Calu3 (cell line): ENCODE data around the gene ALPP. TPM values are rescaled to one million over a fixed set of nuclear protein-coding genes. Genes with fewer than 3 reads are reported as not detected.

ENCODE experiments used
- BruUV-seq: library from RNA; stranded (reverse); fragments of 400-500 nt; replicated peaks from 2 replicates; lab custom pipeline; 2021; lab: Mats Ljungman, UMichigan
- CTCF ChIA-PET: fragments of 300-600 bp; sonication (Branson Sonifier 250); formaldehyde crosslinking; loops from one replicate; lab custom pipeline; 2022; ENCODE audit warnings: antibody characterized with exemption; lab: Charles Lee
- DNase-seq: peaks from one replicate; pipeline ENCODE4 v3.0.0; 2022
- H3K27ac Mint-ChIP-seq: one replicate; pipeline ENCODE4 v1.8.0; 2022; ENCODE audit warnings: mixed read lengths; ENCODE audit not compliant: unreplicated experiment
- H3K27me3 Mint-ChIP-seq: one replicate; pipeline ENCODE4 v1.8.0; 2022; ENCODE audit warnings: mixed read lengths; ENCODE audit not compliant: unreplicated experiment
- H3K36me3 Mint-ChIP-seq: one replicate; pipeline ENCODE4 v1.8.0; 2022; ENCODE audit warnings: mild to moderate bottlenecking, moderate library complexity, mixed read lengths; ENCODE audit not compliant: insufficient read depth, unreplicated experiment
- H3K4me1 Mint-ChIP-seq: one replicate; pipeline ENCODE4 v1.8.0; 2022; ENCODE audit warnings: mild to moderate bottlenecking, low read depth, mixed read lengths; ENCODE audit not compliant: unreplicated experiment
- H3K4me3 Mint-ChIP-seq: one replicate; pipeline ENCODE4 v1.8.0; 2022; ENCODE audit warnings: mild to moderate bottlenecking, low read depth, moderate library complexity, mixed read lengths; ENCODE audit not compliant: unreplicated experiment
- H3K9me3 Mint-ChIP-seq: one replicate; pipeline ENCODE4 v1.8.0; 2022; ENCODE audit warnings: low read depth, mixed read lengths; ENCODE audit not compliant: unreplicated experiment
- CTCF ChIP-seq: fragments of 200-600 bp; IDR thresholded peaks from one replicate; pipeline ENCODE4 v1.8.0; 2022; ENCODE audit warnings: antibody characterized with exemption; ENCODE audit not compliant: unreplicated experiment
- intact Hi-C: fragments of 100-400 bp; cut with micrococcal nuclease; formaldehyde crosslinking; loops from one replicate; pipeline ENCODE4 v1.10.0; 2022; ENCODE audit not compliant: unreplicated experiment
- total RNA-seq: library from RNA; stranded (reverse); gene quantifications from 2 replicates; pipeline ENCODE4 v1.2.3, GENCODE V29; 2022

ALPP gene
- total RNA-seq, 1 experiment from 2014 or later = not detected

GRCh38 chr2:232418466-232419244 lies 40.1 kb downstream of the ALPP start:
- TF ChIP-seq CTCF = no peak
- peaks cover 7% of the 10 kb centered on the region for H3K9me3 Mint-ChIP-seq
- H3K27me3 Mint-ChIP-seq = peaks cover 41% of the 10 kb centered on the region
- H3K36me3 Mint-ChIP-seq = peaks cover 7% of the 10 kb centered on the region
- peaks cover 32% of the 10 kb centered on the region for H3K4me1 Mint-ChIP-seq
- intact Hi-C loops = no loop called here
- CTCF ChIA-PET = interaction anchor here (0.6 kb wide), 1 partner anchor 735 kb away, joined by 6 read pairs; no protein-coding TSS in a partner anchor
- BruUV-seq = no TSS peak
- peak overlapping the region; percentile 79 for H3K4me3 Mint-ChIP-seq
- H3K27ac Mint-ChIP-seq = no peak overlapping the region
- DNase-seq = peak; percentile 43

- no TSS peak for BruUV-seq
- Mint-ChIP-seq H3K4me3 (peak overlapping the region; percentile 79), H3K27me3 (peaks cover 48% of the 10 kb centered on the region), H3K9me3 (peaks cover 7% of the 10 kb centered on the region), H3K36me3 (peaks cover 7% of the 10 kb centered on the region), H3K4me1 (peaks cover 32% of the 10 kb centered on the region), H3K27ac (no peak overlapping the region)
- TF ChIP-seq CTCF = no peak
- no peak for DNase-seq
- CTCF ChIA-PET = interaction anchor here (0.6 kb wide), 1 partner anchor 736 kb away, joined by 6 read pairs; no protein-coding TSS in a partner anchor
- intact Hi-C loops = no loop called here
Measured at GRCh38 chr2:232419245-232420072, 40.9 kb downstream of the ALPP start.

GRCh38 chr2:232420073-232420454 lies 41.5 kb downstream of the ALPP start:
- Mint-ChIP-seq H3K4me3 (peak overlapping the region; percentile 56), H3K27ac (no peak overlapping the region), H3K27me3 (peaks cover 48% of the 10 kb centered on the region)

More at GRCh38 chr2:232420073-232420454, 41.5 kb downstream of the ALPP start:
- H3K36me3 Mint-ChIP-seq = peaks cover 7% of the 10 kb centered on the region
- TF ChIP-seq CTCF = no peak
- CTCF ChIA-PET = no interaction called here
- no TSS peak for BruUV-seq
- peaks cover 7% of the 10 kb centered on the region for H3K9me3 Mint-ChIP-seq
- DNase-seq = no peak
- peaks cover 32% of the 10 kb centered on the region for H3K4me1 Mint-ChIP-seq
- intact Hi-C loops = no loop called here
